Thyroid gland (tissue), 4 donors: Measurements from ENCODE around the gene IFNAR2. TPM values are rescaled to one million over a fixed set of nuclear protein-coding genes. Genes with fewer than 3 reads are reported as not detected.

Source experiments
- DNase-seq, 2 donors: peaks; one replicate each; pipeline ENCODE4 v3.0.0-alpha.2; 2019
- H3K27ac ChIP-seq, 3 donors: fragments of 200-600 bp; sonication (generic); 1 replicate in 2 of 3; 2 replicates in 1 of 3; pipeline ENCODE4 v1.5.1; 2016 to 2019; ENCODE audit warnings: mild to moderate bottlenecking in 1 of 3, moderate library complexity in 1 of 3
- H3K27me3 ChIP-seq: fragments of 200-600 bp; sonication (generic); one replicate; pipeline ENCODE4 v1.5.1; 2019
- H3K36me3 ChIP-seq, 2 donors: fragments of 200-600 bp; sonication (generic); one replicate each; pipeline ENCODE4 v1.5.1; 2016 to 2019
- H3K4me1 ChIP-seq, 2 donors: fragments of 200-600 bp; sonication (generic); one replicate each; pipeline ENCODE4 v1.5.1; 2017 to 2019
- H3K4me3 ChIP-seq, 3 donors: fragments of 200-600 bp; sonication (generic); replicated peaks in 1 of 3; 1 replicate in 2 of 3; 2 replicates in 1 of 3; pipeline ENCODE4 v1.5.1; 2016; ENCODE audit warnings: mild to moderate bottlenecking in 1 of 3
- H3K9me3 ChIP-seq: fragments of 200-600 bp; sonication (generic); one replicate; pipeline ENCODE4 v1.5.1; 2017
- CTCF ChIP-seq, 6 experiments: fragments of 200-600 bp in 3 of 6; fragments of 450-650 bp in 3 of 6; sonication (generic) in 3 of 6; IDR thresholded peaks; one replicate each; pipeline ENCODE4 v1.5.1; 2016 to 2019; ENCODE audit warnings: antibody characterized with exemption in 6 of 6, mild to moderate bottlenecking in 2 of 6, inconsistent platforms in 1 of 6, moderate library complexity in 1 of 6
- POLR2A ChIP-seq, 2 donors: fragments of 450-650 bp; IDR thresholded peaks; one replicate each; pipeline ENCODE4 v1.6.1; 2017; ENCODE audit warnings: antibody characterized with exemption in 2 of 2, mild to moderate bottlenecking in 2 of 2, moderate library complexity in 1 of 2
- WGBS, 2 donors: methylation state at CpG; one replicate each; pipeline ENCODE4 v1.1.5; 2017; 5-methylcytosine and 5-hydroxymethylcytosine counted together
- intact Hi-C: fragments of 100-400 bp; cut with DNase I; formaldehyde crosslinking; loops from one replicate; pipeline ENCODE4 v1.15.1; 2023
- total RNA-seq, 4 donors: library from RNA; depleted of rRNA; stranded (reverse); fragments of >200 nt; gene quantifications; one replicate each; pipeline ENCODE4 v1.2.3, GENCODE V29; 2016

The IFNAR2 gene
- total RNA-seq, 4 donors from 2014 or later: 6.6 to 11.0 (median 7.8) TPM

GRCh38 chr21:33273044-33273443, 43.3 kb downstream of the IFNAR2 start:
- TF ChIP-seq POLR2A (IDR thresholded peaks at IDR 0.05) (no peak), CTCF (IDR thresholded peaks at IDR 0.05) (no peak)
- no peaks in the 10 kb centered on the region for H3K27me3 ChIP-seq
- H3K4me3 ChIP-seq: no peak overlapping the region
- no peaks in the 10 kb centered on the region for H3K4me1 ChIP-seq
- 94 to 96% methylated on average over 6 of the region's 6 CpGs for WGBS, 2 donors
- H3K36me3 ChIP-seq: peaks cover 0 to 2% of the 10 kb centered on the region in 2 donors
- DNase-seq: no peak
- no peak overlapping the region for H3K27ac ChIP-seq
- H3K9me3 ChIP-seq: no peaks in the 10 kb centered on the region
- intact Hi-C loops: no loop called here

GRCh38 chr21:33278721-33279120, 49.0 kb downstream of the IFNAR2 start:
- 94 to 99% methylated on average over 2 of the region's 2 CpGs for WGBS, 2 donors
- no peak for DNase-seq
- Histone ChIP-seq H3K9me3 (no peaks in the 10 kb centered on the region), H3K27me3 (no peaks in the 10 kb centered on the region), H3K4me3 (no peak overlapping the region), H3K27ac (no peak overlapping the region), H3K4me1 (no peaks in the 10 kb centered on the region), H3K36me3 (peaks cover 13 to 20% of the 10 kb centered on the region in 2 donors)
- intact Hi-C loops: no loop called here
- no peak for TF ChIP-seq CTCF (IDR thresholded peaks at IDR 0.05)
- TF ChIP-seq POLR2A (IDR thresholded peaks at IDR 0.05): no peak

GRCh38 chr21:33279330-33279820, 49.6 kb downstream of the IFNAR2 start:
- no peak for DNase-seq
- no peaks in the 10 kb centered on the region for H3K4me1 ChIP-seq
- H3K27me3 ChIP-seq: no peaks in the 10 kb centered on the region
- no peaks in the 10 kb centered on the region for H3K9me3 ChIP-seq
- no peak for TF ChIP-seq CTCF (IDR thresholded peaks at IDR 0.05)
- TF ChIP-seq POLR2A (IDR thresholded peaks at IDR 0.05): no peak
- no peak overlapping the region for H3K4me3 ChIP-seq
- no peak overlapping the region for H3K27ac ChIP-seq
- intact Hi-C loops: no loop called here
- H3K36me3 ChIP-seq: peaks cover 16 to 20% of the 10 kb centered on the region in 2 donors
- WGBS, 2 donors: 94 to 98% methylated on average over 3 of the region's 3 CpGs

Other genes with a start within 250 kb of the IFNAR2 start
- under 1 TPM in 1 of 4 donors, not detected in 3; 0.11 TPM for gene OLIG2, start 204.0 kb upstream of the IFNAR2 start, total RNA-seq
- gene OLIG1, start 159.8 kb upstream of the IFNAR2 start, total RNA-seq: not detected
- gene IL10RB, start 36.4 kb downstream of the IFNAR2 start, total RNA-seq: 10 to 100 TPM; 20.5 to 53.1 (median 21.4) TPM
- 10 to 100 TPM; 37.0 to 51.2 (median 42.4) TPM for gene IFNAR1, start 95.0 kb downstream of the IFNAR2 start, total RNA-seq
- 100 to 1,000 TPM in 1 of 4 donors, 10 to 100 TPM in 3; 64.9 to 100 (median 79.0) TPM for gene IFNGR2, start 173.5 kb downstream of the IFNAR2 start, total RNA-seq